ENCODE measurements around the gene SHROOM3. TPM values are rescaled to one million over a fixed set of nuclear protein-coding genes. Genes with fewer than 3 reads are reported as not detected.
A peak's percentile ranks its signal among the peaks of the same experiment; 100 is the strongest.

SHROOM3 gene
- total and polyA plus RNA-seq, 2 donors from 2014 or later: 5.5 to 67.3 TPM

GRCh38 chr4:76737771-76738085 is 302.7 kb downstream of the SHROOM3 start:
- peaks cover 2 to 4% (median 3%) of the 10 kb centered on the region in 3 donors for H3K36me3 ChIP-seq (ENCODE audit: control insufficient read depth in 2 of 3, insufficient read depth in 3 of 3, low read length in 3 of 3)
- DNase-seq (no peak), FAIRE-seq (no peak)
- no peaks in the 10 kb centered on the region for H3K9me3 ChIP-seq (ENCODE audit: control insufficient read depth in 2 of 3, insufficient read depth in 1 of 3, low read length in 3 of 3)
- H3K9ac ChIP-seq (ENCODE audit: low read length in 3 of 3): no peak overlapping the region
- H3K4me3 ChIP-seq (ENCODE audit: low read length in 3 of 3): no peak overlapping the region
- H3K27me3 ChIP-seq (ENCODE audit: control insufficient read depth, insufficient read depth, low read length): no peaks in the 10 kb centered on the region
- intact Hi-C loops (cut with DNase I): loop anchor here (10.0 kb wide), 1 partner anchor 223 kb away; no protein-coding TSS in a partner anchor
- peak overlapping the region in 1 of 2 donors; percentile 3 for H3K27ac ChIP-seq (ENCODE audit: low read depth in 2 of 2, low read length in 2 of 2)
- no peak for TF ChIP-seq CTCF (IDR thresholded peaks at IDR 0.05; ENCODE audit: borderline replicate concordance, extremely low read depth, insufficient read depth)
- peaks cover 0 to 14% (median 4%) of the 10 kb centered on the region in 3 donors for H3K4me1 ChIP-seq (ENCODE audit: control insufficient read depth in 2 of 3, insufficient read depth in 2 of 3, low read depth in 1 of 3, low read length in 3 of 3)

GRCh38 chr4:76738086-76738931 is 303.3 kb downstream of the SHROOM3 start:
- intact Hi-C loops (cut with DNase I): loop anchor here (10.0 kb wide), 1 partner anchor 224 kb away; no protein-coding TSS in a partner anchor
- no peak overlapping the region for H3K9ac ChIP-seq (ENCODE audit: low read length in 3 of 3)

GRCh38 chr4:76740192-76740591 is 305.2 kb downstream of the SHROOM3 start:
- H3K9ac ChIP-seq (ENCODE audit: low read length in 3 of 3): no peak overlapping the region
- H3K36me3 ChIP-seq (ENCODE audit: control insufficient read depth in 2 of 3, insufficient read depth in 3 of 3, low read length in 3 of 3): peaks cover 2 to 4% (median 3%) of the 10 kb centered on the region in 3 donors
- no peak overlapping the region for H3K4me3 ChIP-seq (ENCODE audit: low read length in 3 of 3)
- H3K4me1 ChIP-seq (ENCODE audit: control insufficient read depth in 2 of 3, insufficient read depth in 2 of 3, low read depth in 1 of 3, low read length in 3 of 3): peaks cover 0 to 14% (median 2%) of the 10 kb centered on the region in 3 donors
- DNase-seq (no peak), FAIRE-seq (no peak)
- intact Hi-C loops (cut with DNase I): no loop called here
- H3K9me3 ChIP-seq (ENCODE audit: control insufficient read depth in 2 of 3, insufficient read depth in 1 of 3, low read length in 3 of 3): no peaks in the 10 kb centered on the region
- no peaks in the 10 kb centered on the region for H3K27me3 ChIP-seq (ENCODE audit: control insufficient read depth, insufficient read depth, low read length)
- TF ChIP-seq CTCF (IDR thresholded peaks at IDR 0.05; ENCODE audit: borderline replicate concordance, extremely low read depth, insufficient read depth): no peak
- no peak overlapping the region for H3K27ac ChIP-seq (ENCODE audit: low read depth in 2 of 2, low read length in 2 of 2)

More at GRCh38 chr4:76738086-76738931, 303.3 kb downstream of the SHROOM3 start:
- no peaks in the 10 kb centered on the region for H3K27me3 ChIP-seq (ENCODE audit: control insufficient read depth, insufficient read depth, low read length)
- TF ChIP-seq CTCF (IDR thresholded peaks at IDR 0.05; ENCODE audit: borderline replicate concordance, extremely low read depth, insufficient read depth): no peak
- DNase-seq: peak in 2 of 5 donors; percentile 70
- peaks cover 0 to 14% (median 2%) of the 10 kb centered on the region in 3 donors for H3K4me1 ChIP-seq (ENCODE audit: control insufficient read depth in 2 of 3, insufficient read depth in 2 of 3, low read depth in 1 of 3, low read length in 3 of 3)
- peaks cover 2 to 4% (median 3%) of the 10 kb centered on the region in 3 donors for H3K36me3 ChIP-seq (ENCODE audit: control insufficient read depth in 2 of 3, insufficient read depth in 3 of 3, low read length in 3 of 3)
- FAIRE-seq: no peak
- H3K9me3 ChIP-seq (ENCODE audit: control insufficient read depth in 2 of 3, insufficient read depth in 1 of 3, low read length in 3 of 3): no peaks in the 10 kb centered on the region
- H3K4me3 ChIP-seq (ENCODE audit: low read length in 3 of 3): no peak overlapping the region
- peak overlapping the region in 1 of 2 donors; percentile 55 for H3K27ac ChIP-seq (ENCODE audit: low read depth in 2 of 2, low read length in 2 of 2)

All from kidney (tissue), 14 donors.